Activated CD4-positive, alpha-beta T cell treated with anti-CD3 and anti-CD28 coated beads, Interleukin-2, amount 10 ng/mL, durations not matched to agents 7 days and 5 days (primary cell): ENCODE measurements around the gene EXT2. TPM values are rescaled to one million over a fixed set of nuclear protein-coding genes. Genes with fewer than 3 reads are reported as not detected.

ENCODE experiments used
- CTCF ChIA-PET: fragments of 350-600 bp; sonication (Branson Sonifier 250); formaldehyde crosslinking; loops from one replicate; lab custom pipeline; 2021; ENCODE audit warnings: antibody characterized with exemption; lab: Charles Lee
- POLR2A ChIA-PET: fragments of 350-600 bp; sonication (Branson Sonifier 250); formaldehyde crosslinking; loops from one replicate; lab custom pipeline; 2021; ENCODE audit warnings: antibody characterized with exemption; lab: Charles Lee
- DNase-seq: peaks from one replicate; pipeline ENCODE4 v3.0.0-alpha.2; 2020
- H3K27ac Mint-ChIP-seq: one replicate; pipeline ENCODE4 v1.8.0; 2021; ENCODE audit warnings: mild to moderate bottlenecking, moderate library complexity, mixed read lengths
- H3K27me3 Mint-ChIP-seq: one replicate; pipeline ENCODE4 v1.8.0; 2021; ENCODE audit warnings: mixed read lengths
- H3K36me3 Mint-ChIP-seq: one replicate; pipeline ENCODE4 v1.8.0; 2021; ENCODE audit warnings: low read depth, mixed read lengths
- H3K4me1 Mint-ChIP-seq: one replicate; pipeline ENCODE4 v1.8.0; 2021; ENCODE audit warnings: mixed read lengths
- H3K4me3 Mint-ChIP-seq: one replicate; pipeline ENCODE4 v1.8.0; 2021; ENCODE audit warnings: mild to moderate bottlenecking, moderate library complexity, mixed read lengths
- H3K9me3 Mint-ChIP-seq: one replicate; pipeline ENCODE4 v1.8.0; 2021; ENCODE audit warnings: mixed read lengths
- total RNA-seq, 2 experiments: library from RNA; stranded (reverse); gene quantifications; one replicate each; pipeline ENCODE4 v1.2.3, GENCODE V29; 2021

The EXT2 gene
- total RNA-seq, 2 experiments from 2014 or later = 26.7 to 27.7 TPM

GRCh38 chr11:44088871-44089270 is 6.6 kb upstream of the EXT2 start:
- H3K27ac Mint-ChIP-seq = no peak overlapping the region
- peaks cover 8% of the 10 kb centered on the region for H3K27me3 Mint-ChIP-seq
- peaks cover 4% of the 10 kb centered on the region for H3K36me3 Mint-ChIP-seq
- ChIA-PET CTCF (interaction anchor here (1.4 kb wide), 1 partner anchor 28 kb away, joined by 4 read pairs; no protein-coding TSS in a partner anchor), POLR2A (no interaction called here)
- no peak for DNase-seq
- H3K4me1 Mint-ChIP-seq = peaks cover 14% of the 10 kb centered on the region
- peaks cover 8% of the 10 kb centered on the region for H3K9me3 Mint-ChIP-seq
- no peak overlapping the region for H3K4me3 Mint-ChIP-seq

GRCh38 chr11:44090539-44090938 is 4.9 kb upstream of the EXT2 start:
- ChIA-PET CTCF (no interaction called here), POLR2A (no interaction called here)
- Mint-ChIP-seq H3K36me3 (peaks cover 4% of the 10 kb centered on the region), H3K4me1 (peaks cover 26% of the 10 kb centered on the region), H3K27me3 (peaks cover 8% of the 10 kb centered on the region), H3K27ac (no peak overlapping the region), H3K4me3 (no peak overlapping the region), H3K9me3 (peaks cover 5% of the 10 kb centered on the region)
- DNase-seq = no peak

DNA sequence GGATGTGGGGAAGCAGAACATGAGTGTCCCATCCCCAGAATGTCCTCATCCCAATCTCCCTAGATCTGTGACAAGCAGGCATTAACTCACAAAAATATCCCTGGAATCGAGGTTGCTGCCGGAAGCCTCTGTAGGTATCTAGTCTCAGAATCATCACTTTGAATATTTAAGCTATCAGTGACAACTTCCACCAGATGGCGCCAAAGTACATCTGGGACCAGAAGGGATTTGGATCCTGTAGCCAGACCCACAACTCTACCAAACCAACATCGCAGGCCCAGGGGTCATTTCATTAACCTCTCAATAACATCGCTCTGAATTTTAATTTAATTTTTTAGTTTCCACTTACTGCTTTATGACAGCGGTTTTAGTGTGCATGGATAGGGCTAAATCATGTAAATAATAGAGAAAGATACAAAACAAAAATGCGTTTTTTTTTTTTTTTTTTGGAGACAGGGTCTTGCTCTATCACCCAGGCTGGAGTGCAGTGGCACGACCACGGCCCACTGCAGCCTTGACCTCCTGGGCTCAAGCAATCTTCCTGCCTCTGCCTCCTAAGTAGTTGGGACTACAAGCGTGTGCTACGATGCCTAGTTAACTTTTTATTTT is 1.1 kb upstream of the EXT2 start:
- H3K27me3 Mint-ChIP-seq = peaks cover 8% of the 10 kb centered on the region
- H3K4me1 Mint-ChIP-seq = peaks cover 25% of the 10 kb centered on the region
- H3K27ac Mint-ChIP-seq = no peak overlapping the region
- peak overlapping the region; percentile 35 for H3K4me3 Mint-ChIP-seq
- H3K9me3 Mint-ChIP-seq = no peaks in the 10 kb centered on the region
- CTCF ChIA-PET = interaction anchor here (0.6 to 2.6 kb wide), 16 partner anchors 8 to 442 kb away, joined by 3 to 14 read pairs (median 4); partner anchors contain the start of gene ACCS
- peak; percentile 90 for DNase-seq
- H3K36me3 Mint-ChIP-seq = no peaks in the 10 kb centered on the region
- POLR2A ChIA-PET = no interaction called here

DNA sequence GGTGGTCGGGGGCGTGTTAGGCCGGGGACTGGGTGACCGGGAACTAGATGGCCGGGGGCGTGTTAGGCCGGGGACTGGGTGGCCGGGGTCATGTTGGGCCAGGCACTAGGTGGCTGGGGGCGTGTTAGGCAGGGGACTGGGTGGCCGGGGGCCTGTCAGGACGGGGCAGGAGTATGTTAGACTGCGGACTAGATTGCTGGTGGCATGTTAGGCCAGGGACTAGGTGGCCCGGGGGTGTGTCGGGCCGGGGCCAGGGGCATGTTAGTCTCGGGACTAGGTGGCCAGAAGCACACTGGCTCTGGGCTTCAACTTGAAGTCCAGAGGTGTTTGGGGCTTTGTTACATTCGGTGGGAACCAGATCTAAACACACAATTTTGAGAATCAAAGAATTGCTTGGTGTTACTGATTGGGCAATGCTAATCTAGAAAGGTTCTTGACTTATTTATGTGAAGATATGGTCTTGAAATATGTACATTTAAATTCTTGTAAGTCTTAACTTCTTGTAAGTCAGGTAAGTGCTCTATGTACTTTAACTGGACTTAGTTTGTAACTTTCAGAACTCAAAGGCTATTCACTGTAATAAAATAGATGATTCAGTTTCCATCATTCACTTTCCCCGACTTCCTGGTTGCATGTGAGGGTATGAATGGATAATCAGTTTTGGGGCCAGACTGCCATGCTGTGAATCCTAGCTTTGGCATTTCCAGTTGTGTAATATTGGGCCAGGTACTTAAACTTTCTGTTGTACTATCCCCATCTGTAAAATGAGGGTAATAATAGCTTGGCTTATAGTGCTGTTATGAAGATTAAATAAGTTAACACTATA is 1.1 kb downstream of the EXT2 start:
- Mint-ChIP-seq H3K9me3 (no peaks in the 10 kb centered on the region), H3K4me1 (peaks cover 22% of the 10 kb centered on the region), H3K27me3 (peaks cover 4% of the 10 kb centered on the region), H3K4me3 (peak overlapping the region; percentile 82), H3K27ac (peak overlapping the region; percentile 37), H3K36me3 (no peaks in the 10 kb centered on the region)
- DNase-seq = no peak
- ChIA-PET POLR2A (no interaction called here), CTCF (interaction anchor here (1.2 kb wide), 1 partner anchor 13 kb away, joined by 3 read pairs; no protein-coding TSS in a partner anchor)

DNA sequence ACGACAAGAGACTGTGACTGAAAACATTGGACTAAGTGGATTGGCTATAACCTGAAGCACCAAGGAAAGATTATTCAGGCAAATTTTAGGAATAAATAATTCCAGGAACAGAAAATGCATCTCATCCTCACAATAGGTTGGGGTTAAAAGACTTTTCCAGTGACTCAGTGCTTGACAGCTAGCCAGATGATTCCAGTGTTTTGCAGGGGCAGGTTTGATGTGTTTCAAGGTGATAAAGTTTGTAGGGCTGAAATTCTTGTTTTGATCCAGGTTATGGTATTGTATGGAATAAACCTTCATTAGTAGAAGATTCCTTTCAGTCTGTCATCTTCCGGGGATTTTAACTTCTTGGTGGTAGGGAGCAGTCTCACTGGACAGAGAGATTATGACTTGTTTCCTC is 2.3 kb downstream of the EXT2 start:
- DNase-seq = no peak
- Mint-ChIP-seq H3K9me3 (no peaks in the 10 kb centered on the region), H3K4me1 (peaks cover 22% of the 10 kb centered on the region), H3K36me3 (no peaks in the 10 kb centered on the region), H3K4me3 (no peak overlapping the region), H3K27ac (no peak overlapping the region), H3K27me3 (no peaks in the 10 kb centered on the region)
- POLR2A ChIA-PET = interaction anchor here (0.7 kb wide), 1 partner anchor 10 kb away, joined by 3 read pairs; no protein-coding TSS in a partner anchor
- CTCF ChIA-PET = interaction anchor here (1.2 kb wide), 1 partner anchor 12 kb away, joined by 3 read pairs; no protein-coding TSS in a partner anchor

DNA sequence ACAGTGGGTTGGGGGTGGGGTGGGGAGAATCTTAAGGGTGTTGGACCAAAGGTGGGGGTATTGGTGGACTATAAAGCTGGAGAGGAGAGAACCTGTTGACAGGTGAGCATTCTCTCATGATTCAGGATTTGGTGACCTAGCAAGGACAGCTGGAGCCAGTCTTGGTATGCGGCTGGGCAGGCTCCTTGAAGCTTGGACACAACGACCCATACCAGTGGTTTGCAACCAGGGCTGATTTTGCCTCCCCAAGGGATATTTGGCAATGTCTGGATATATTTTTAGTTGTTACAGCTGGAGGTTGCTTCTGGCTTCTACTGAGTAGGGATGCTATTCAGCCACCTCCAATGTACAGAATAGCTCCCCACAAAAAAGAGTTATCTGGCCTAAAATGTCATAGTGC is 5.6 kb downstream of the EXT2 start:
- Mint-ChIP-seq H3K36me3 (peaks cover 3% of the 10 kb centered on the region), H3K9me3 (no peaks in the 10 kb centered on the region), H3K27ac (no peak overlapping the region), H3K4me3 (no peak overlapping the region), H3K27me3 (no peaks in the 10 kb centered on the region), H3K4me1 (peaks cover 13% of the 10 kb centered on the region)
- CTCF ChIA-PET = no interaction called here
- POLR2A ChIA-PET = no interaction called here
- DNase-seq = no peak

GRCh38 chr11:44104481-44105294 is 9.2 kb downstream of the EXT2 start:
- Mint-ChIP-seq H3K4me1 (peaks cover 3% of the 10 kb centered on the region), H3K9me3 (no peaks in the 10 kb centered on the region), H3K4me3 (no peak overlapping the region), H3K36me3 (peaks cover 5% of the 10 kb centered on the region), H3K27me3 (no peaks in the 10 kb centered on the region), H3K27ac (no peak overlapping the region)
- no peak for DNase-seq
- CTCF ChIA-PET = interaction anchor here (0.5 to 1.8 kb wide), 8 partner anchors 9 to 510 kb away, joined by 3 to 9 read pairs (median 3); partner anchors contain the start of gene EXT2
- POLR2A ChIA-PET = no interaction called here

GRCh38 chr11:44108260-44108659 is 12.8 kb downstream of the EXT2 start:
- peaks cover 9% of the 10 kb centered on the region for H3K36me3 Mint-ChIP-seq
- H3K4me1 Mint-ChIP-seq = peaks cover 11% of the 10 kb centered on the region
- no peaks in the 10 kb centered on the region for H3K9me3 Mint-ChIP-seq
- CTCF ChIA-PET = interaction anchor here (1.3 kb wide), 1 partner anchor 13 kb away, joined by 3 read pairs; the partner anchor contains the start of gene EXT2
- DNase-seq = no peak
- H3K27ac Mint-ChIP-seq = no peak overlapping the region
- H3K27me3 Mint-ChIP-seq = no peaks in the 10 kb centered on the region
- H3K4me3 Mint-ChIP-seq = no peak overlapping the region
- POLR2A ChIA-PET = no interaction called here

- POLR2A ChIA-PET = no interaction called here
- Mint-ChIP-seq H3K9me3 (no peaks in the 10 kb centered on the region), H3K27ac (no peak overlapping the region), H3K4me3 (no peak overlapping the region), H3K27me3 (no peaks in the 10 kb centered on the region), H3K36me3 (peaks cover 12% of the 10 kb centered on the region), H3K4me1 (peaks cover 8% of the 10 kb centered on the region)
- peak; percentile 63 for DNase-seq
- CTCF ChIA-PET = interaction anchor here (1.4 kb wide), 1 partner anchor 13 kb away, joined by 3 read pairs; no protein-coding TSS in a partner anchor
Measured at GRCh38 chr11:44110231-44110679, 14.8 kb downstream of the EXT2 start.

DNA sequence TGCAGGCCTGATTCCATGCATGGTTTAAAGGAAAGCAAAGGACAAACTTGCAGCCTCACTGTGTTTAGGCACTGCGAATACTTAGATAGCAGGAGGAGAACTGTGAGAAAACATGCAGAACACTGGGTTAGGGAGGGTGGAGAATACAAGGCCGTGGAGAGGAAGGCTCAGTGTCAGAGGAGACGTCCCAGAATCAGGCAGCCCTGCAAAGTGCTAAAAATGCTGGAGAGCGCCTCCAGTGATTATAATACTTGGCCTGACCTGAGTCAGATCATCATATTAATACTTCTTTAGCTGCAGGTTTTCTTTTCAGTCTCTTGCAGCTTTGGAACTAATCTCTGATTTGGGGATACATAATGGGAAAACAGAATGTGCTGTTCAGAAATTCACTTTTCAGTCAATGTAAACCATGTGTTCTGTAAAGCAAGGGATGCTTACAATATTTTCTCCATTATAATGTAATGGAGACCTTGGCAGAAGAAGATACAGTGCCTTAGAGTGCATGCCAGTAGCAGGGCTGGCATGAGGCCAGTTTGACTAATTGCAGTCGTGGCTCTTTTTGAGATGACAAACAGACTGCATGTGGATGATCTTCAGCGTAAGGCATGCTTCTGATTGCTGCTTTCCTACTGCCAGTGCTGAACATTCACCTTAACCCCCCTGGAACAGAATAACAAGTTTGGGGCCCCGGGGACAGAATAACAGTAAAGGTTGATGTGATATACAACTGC is 16.8 kb downstream of the EXT2 start:
- Mint-ChIP-seq H3K36me3 (peaks cover 16% of the 10 kb centered on the region), H3K27ac (no peak overlapping the region), H3K4me1 (peaks cover 8% of the 10 kb centered on the region), H3K9me3 (no peaks in the 10 kb centered on the region), H3K4me3 (no peak overlapping the region), H3K27me3 (no peaks in the 10 kb centered on the region)
- CTCF ChIA-PET = interaction anchor here (0.9 kb wide), 1 partner anchor 12 kb away, joined by 3 read pairs; no protein-coding TSS in a partner anchor
- DNase-seq = no peak
- POLR2A ChIA-PET = no interaction called here

GRCh38 chr11:44113018-44113417 is 17.5 kb downstream of the EXT2 start:
- Mint-ChIP-seq H3K36me3 (peaks cover 16% of the 10 kb centered on the region), H3K27me3 (no peaks in the 10 kb centered on the region), H3K4me1 (peaks cover 8% of the 10 kb centered on the region), H3K4me3 (no peak overlapping the region), H3K27ac (no peak overlapping the region), H3K9me3 (no peaks in the 10 kb centered on the region)
- ChIA-PET CTCF (no interaction called here), POLR2A (no interaction called here)
- no peak for DNase-seq

DNA sequence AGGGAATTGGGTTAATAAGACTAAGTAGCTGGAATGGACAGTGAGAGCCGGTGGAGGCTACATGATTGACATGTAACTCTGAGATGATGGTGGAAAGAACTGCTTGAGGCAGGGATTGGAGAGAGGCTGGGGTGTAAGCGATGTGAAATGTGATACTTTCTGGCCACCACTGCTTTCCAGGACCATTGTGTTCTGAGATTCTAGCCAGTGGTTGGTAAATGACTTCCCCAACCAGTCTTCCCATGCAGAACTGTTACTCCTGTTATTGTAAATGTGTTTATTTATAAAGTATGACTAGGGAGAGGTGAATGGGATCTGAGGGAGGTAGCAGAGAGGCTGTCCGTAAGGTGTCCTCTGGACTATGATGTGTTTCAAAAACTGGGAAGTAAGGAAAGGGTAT is 18.1 kb downstream of the EXT2 start:
- H3K27me3 Mint-ChIP-seq = no peaks in the 10 kb centered on the region
- H3K4me3 Mint-ChIP-seq = no peak overlapping the region
- CTCF ChIA-PET = interaction anchor here (0.8 to 1.4 kb wide), 3 partner anchors 8 to 350 kb away, joined by 3 read pairs; partner anchors contain the start of gene EXT2
- DNase-seq = no peak
- H3K36me3 Mint-ChIP-seq = peaks cover 16% of the 10 kb centered on the region
- H3K27ac Mint-ChIP-seq = no peak overlapping the region
- peaks cover 8% of the 10 kb centered on the region for H3K4me1 Mint-ChIP-seq
- POLR2A ChIA-PET = no interaction called here
- no peaks in the 10 kb centered on the region for H3K9me3 Mint-ChIP-seq
